T follicular helper cell (primary cell): ENCODE data around the gene EPHB2.

Experiments
- DNase-seq: peaks from one replicate; pipeline ENCODE4 v3.0.0-alpha.2; 2020; ENCODE audit warnings: low read depth

Gene EPHB2

DNA sequence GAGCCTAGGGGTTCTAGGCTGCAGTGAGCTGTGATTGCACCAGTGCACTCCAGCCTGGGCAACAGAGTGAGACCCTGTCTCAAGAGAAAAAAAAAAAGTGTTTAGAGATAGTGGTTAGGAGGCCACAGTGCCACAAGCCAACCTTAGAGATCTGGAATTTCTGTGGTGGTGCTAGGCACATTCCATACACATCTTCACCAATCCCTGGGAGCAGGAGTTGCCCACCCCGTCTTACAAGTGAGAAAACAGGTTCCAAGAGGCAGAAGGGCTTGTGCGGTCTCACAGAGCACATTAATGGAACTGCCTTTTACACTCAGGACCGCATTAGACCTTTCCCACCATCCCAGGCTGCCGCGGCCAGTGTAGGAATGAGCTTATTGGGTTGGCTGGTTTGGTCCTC lies 93.2 kb downstream of the EPHB2 start:
- DNase-seq: no peak

DNA sequence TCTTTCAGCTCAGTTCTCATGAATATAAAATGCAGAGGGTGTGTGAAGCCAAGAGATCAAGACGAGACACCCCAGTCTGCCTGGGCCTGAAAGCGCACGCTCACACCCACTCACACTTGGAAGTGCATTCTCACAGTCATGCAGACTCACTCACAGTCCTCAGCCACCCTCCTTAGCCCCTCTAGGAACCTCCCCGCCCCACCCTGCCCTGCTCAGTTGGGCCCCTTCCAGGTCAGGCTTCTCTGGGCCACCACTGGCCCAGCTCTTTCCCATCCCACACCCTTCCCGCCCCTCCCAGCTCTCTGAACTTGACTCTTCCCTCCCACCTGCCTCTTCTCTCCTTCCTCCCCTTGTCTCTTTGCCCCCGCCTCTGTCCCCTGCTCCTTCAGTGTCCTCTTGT lies 93.8 kb downstream of the EPHB2 start:
- DNase-seq: no peak

DNA sequence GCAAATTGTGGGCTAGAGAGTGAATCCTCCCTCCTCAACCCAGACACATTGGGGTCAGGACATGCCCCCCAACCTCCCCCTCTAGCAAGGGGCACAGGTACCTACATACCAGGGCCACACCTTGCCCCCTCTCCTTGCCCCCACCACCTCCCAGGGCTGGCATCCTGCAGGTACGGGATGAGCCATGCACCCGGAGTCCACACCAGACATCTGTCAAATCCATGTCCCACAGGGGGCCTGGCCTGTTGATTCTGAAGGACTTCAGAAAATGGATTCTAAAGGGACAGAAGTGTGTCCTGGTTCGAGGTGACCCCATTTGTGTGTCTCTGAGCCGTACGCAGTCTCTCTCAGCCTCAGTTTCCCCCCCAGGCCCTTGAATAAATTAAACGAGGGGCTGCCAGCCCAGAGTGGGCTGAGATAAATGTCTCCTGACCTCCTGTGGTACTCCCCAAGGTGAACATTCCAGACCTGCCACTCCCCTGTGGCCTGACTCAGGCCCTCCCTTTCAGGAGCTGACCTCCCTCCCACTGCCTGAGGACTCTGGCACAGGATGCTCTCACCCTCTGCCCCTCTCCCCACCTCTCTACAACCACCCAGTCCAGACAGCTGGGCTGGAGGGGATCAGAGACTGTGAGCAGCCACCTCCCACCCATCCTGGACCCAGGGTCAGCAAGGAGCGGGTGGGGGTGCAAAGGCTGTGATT lies 94.5 kb downstream of the EPHB2 start:
- no peak for DNase-seq

DNA sequence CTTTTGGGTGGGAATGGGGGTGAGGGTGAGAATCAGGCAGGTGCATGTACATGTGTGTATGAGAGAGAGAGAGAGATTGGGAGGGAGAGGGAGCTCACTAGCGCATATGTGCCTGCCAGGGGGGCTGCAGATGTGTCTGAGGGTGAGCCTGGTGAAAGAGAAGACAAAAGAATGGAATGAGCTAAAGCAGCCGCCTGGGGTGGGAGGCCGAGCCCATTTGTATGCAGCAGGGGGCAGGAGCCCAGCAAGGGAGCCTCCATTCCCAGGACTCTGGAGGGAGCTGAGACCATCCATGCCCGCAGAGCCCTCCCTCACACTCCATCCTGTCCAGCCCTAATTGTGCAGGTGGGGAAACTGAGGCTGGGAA lies 95.0 kb downstream of the EPHB2 start:
- no peak for DNase-seq

DNA sequence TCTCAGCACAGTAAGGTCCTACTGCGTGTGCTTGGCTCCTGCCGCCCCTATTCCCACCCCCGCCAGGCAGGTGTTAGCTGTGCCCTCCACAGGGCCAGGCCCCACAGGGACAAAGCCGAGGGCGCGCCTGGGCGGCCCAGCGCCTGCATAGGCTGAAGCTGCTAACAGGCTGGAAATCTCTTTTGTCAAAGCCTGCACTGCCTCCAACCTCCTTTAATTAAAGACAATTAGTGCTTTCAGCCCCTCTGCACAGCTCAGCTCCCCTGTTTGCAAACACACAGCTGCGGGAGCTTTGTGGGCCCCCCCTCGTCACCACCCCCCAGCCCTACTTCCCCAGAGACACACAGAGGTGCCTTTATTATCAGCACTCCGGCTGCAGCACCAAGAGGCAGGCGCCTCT lies 95.9 kb downstream of the EPHB2 start:
- DNase-seq: no peak

DNA sequence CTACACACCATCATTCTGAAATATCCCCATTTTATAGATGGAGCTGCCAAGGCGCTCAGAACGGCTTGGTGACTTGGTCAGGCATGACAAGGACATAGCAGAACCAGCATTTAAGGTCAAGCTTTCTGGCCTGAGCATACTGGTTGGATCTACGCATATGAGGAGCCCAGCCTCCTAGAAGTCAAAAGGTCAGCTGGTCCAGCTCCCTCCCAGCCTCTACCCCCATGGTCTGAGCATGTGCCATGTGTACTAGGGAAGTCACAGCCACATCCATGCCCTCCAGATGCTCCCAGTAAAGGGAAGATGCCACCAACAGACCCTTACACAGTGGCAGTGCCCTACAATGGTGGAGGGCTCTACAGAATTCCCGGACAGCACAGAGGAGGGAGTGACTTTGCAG lies 96.7 kb downstream of the EPHB2 start:
- no peak for DNase-seq

DNA sequence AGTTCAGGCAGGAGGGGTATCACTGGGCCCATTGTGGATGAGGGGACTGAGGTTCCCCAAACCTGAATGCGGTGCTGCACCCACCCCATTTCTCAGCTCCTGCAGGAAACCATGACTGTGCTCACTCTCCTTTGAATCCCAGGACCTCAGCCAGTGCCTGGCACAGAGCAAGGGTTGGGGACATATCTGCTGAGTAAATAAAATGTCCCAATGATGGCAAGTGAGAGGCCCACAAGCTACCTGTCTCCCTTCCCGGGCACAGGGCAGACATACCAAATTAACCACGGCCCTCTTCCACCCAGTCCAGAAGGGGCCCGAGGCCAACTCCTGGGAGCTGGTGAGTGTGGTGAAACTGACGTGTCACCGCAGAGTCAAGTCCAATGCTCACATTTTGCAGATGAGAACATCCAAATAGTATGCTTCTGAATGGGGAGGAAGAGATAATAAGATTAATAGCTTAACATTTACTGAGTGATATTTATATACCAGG lies 97.6 kb downstream of the EPHB2 start:
- DNase-seq: no peak

DNA sequence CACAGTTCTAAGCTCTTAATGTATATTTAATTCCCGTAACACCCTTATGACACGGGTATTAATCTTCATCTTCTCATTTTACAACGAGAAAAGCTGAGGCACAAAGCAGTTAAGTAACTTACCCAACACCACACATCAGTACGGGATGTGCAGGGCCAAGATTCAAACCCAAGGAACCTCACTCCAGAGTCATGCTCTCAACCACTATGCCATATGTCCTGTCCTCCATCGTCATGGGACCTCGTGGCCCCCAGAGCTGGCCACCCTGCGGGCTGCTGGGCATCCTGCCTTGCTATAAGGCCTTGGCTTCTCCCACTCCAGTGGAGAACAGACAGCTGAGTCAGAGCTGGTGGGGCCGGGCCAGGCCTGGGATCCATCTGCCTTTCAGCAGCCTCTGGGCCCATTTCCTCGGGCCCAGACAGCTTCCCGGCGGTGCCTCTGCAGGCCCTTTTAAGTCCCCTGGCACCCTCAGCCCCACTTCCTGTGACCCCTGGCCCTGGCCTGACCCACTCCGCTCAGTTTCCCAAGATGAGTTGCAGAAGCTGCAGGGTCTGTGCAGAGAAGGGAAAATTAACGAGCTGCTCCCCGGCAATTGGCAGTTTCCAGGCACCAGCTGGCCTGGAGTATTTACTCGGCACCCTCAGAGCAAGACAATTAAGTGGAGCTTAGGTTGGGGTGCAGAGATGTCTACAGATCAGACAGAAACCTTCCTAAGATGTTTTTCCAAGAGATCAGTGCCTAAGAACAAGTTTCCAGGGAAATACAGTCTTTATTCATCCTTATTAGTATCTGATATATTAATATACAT lies 98.2 kb downstream of the EPHB2 start:
- no peak for DNase-seq

DNA sequence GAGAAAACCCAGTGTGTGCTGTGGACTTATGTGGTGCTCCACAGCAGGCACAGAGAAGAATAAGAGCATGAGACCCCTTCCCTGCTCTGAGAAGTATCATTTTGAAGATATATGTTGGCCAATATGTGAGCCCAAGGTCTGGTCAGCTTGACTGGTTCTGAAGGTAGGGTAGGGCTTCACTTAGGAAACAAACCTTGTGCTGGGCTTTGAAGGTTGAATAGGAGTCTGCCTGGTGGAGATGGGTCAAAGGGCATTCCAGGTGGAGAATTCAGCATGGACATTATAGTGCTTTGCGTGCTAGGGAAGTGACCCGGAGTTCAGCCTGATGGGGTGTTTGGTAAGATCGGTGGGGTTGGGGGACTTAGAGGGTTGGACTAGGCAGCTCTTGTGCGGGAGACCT lies 99.1 kb downstream of the EPHB2 start:
- no peak for DNase-seq

DNA sequence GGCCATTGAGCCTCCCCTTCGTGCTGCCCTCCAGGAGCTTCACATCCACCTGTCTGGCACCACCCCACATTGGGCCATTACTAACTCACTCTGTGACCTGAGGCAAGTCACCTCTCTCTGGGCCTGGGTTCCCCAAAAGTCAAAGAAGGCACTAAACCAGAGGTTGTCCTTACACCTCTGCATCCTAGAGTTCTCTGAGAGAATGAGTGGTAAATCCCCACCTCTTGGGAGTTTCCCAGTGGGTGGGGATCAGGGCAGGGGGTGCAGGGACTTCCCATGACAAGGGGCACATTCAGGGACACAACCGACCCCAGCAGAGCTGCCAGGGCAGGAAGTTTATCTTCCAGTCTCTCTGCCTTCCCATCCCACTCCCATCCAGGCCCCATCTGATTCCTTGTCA lies 99.7 kb downstream of the EPHB2 start:
- no peak for DNase-seq

DNA sequence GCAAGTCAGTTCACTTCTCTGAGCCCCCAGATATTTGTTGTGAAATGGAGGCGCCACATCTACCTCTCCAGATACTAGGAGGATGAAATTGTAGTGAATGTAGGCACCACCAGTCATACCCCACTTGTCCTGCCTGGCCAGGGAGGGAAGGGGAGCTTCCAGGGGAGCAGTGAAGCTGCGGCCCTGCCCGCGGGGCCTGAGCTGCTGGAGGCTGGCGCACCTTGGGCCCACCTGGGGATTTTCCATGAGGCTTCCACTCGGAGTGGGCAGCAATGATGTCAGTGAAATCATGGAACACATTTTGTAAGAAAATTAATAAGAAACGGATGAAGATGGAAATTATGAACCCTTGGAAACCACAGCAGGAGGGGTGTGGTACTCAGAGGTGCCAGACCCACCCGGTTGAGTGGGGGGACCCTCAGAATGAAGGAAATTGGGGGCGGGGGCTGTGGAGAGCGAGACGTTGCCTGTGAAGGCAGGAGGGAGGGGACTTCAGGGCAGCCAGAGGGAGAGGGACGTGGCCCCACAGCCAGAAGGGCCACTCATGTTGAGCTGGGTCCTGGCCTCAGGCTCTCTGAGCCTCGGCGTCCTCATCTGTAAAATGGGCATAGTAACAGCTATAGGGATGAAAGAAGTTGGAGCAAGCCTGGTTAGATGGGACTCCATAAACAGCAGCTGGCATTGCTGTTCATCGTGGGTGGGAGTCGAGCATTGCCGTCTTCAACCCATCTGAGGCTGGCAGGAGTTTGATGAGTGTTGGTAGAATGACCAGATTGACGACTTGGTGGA lies 101.6 kb downstream of the EPHB2 start:
- DNase-seq: no peak

DNA sequence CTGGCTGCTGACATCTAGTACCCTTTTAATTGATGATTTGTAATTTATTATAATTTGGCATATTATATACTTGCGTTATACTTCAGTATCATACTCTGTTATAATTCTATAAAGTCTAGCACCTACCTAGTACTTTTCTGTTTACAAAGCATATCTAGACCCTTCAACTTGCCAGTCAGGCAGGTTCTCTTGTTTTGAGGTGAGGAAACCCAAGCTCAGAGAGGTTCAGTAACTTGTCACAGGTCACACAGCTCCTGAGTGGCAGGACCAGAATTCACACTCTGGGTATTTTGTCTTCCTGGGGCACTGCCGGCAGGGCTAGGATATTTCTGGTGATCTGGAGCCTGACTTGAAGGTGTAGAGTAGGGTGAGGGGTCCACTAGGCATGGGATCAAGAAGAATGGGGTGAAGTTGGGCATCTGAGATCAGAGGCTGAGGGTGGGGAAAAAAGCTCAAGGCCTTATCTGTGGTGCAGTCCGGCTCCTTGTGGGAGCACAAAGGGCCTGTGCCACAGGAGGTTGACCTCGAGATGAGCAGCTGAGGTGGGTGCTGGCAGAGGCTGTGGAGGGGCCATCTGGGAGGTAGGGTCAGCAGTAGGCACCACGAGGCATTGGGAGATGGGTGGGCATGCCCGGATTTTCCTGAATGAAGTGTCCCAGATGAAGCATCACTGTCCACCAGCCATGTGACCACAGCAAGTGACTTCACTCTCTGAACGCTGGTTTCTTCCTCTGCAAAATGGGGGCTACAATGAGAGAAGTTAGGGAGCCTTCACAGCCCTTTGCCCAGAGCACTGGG lies 102.6 kb downstream of the EPHB2 start:
- DNase-seq: no peak

DNA sequence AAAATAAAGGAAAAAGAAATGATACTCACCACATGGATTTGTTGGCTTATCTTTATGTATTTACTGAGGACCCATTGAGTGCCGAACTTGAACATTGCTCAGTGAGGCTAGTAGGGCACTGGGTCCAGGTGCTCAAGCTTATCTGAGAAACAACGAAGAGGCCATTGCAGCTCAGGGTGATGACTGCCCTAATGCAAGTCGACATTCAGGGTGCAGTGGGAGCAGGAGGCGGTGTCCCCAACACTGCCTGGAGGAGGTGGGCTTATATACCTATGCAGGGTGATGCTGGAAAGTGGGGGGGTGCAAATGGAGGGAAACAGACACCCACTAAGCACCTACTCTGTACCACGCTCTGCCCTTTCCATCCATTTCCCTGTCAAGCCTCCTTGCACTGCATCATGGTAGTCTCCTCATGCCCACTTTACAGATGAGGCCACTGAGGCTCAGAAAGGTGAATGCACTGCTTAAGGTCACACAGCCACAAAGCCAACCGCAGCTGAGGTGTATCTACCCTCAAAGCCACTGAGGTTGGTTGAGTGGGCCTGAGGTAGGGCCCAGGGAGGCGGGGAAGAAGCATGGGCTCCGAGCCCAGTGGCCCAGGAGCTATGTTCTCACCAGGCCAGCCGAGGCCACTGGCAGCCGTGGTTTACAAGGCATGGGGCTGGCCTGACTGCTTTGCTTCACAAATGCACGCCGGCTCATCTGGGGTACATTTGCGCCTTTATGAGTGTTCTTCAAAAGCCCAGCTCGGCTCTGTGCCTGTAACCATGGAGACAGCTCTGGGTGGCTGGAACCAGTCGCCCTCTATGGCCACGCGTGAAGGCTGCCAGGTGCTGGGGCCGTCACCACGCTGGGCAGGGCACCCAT lies 103.8 kb downstream of the EPHB2 start:
- DNase-seq: no peak

DNA sequence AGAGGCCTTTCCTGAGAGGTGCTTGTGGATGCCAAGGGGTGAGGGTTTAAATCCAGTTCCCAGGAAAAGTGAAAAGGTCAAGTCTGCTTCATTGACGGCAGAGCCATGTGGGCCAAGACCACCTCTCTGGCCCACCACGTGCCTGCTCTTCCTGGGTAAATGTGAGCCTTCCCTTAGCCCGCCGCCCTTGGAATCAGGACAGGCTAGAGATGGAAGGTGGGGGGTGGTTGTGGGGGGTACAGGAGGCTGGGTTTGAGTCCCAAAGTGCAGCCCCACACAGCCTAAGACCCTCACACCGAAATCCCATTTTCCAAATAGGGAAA lies 104.4 kb downstream of the EPHB2 start:
- DNase-seq: no peak

DNA sequence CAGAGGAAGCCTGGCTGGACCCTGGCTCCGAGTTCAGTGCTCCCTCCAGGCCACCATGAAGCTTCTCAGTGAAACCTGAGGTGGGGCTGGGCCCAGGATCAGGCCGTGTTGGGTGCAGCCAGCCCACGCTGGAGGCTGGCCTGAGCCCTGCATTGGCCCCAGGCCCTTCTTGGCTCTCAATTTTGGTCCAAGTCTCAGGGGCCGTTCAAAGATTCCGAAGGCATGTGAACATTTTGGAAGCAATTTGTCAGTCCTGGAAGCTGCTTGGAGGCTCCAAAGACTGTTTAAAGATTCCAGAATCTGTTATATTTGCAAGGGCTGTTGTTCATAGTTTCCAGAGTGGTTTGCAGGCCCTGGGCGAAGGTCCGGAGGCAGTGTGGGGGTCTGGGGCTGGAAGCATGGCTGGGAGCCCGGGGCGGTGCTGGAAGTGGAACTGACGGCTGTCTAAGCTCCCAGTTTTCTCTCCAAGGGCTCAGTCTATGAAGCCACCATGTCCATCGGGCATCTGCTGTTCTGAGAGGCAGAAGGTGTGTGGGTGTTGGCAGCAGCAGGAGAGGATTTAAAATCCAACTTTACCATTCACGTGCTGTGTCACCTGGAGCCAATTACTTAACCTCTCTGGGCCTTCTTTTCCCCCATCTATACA lies 104.9 kb downstream of the EPHB2 start:
- no peak for DNase-seq

DNA sequence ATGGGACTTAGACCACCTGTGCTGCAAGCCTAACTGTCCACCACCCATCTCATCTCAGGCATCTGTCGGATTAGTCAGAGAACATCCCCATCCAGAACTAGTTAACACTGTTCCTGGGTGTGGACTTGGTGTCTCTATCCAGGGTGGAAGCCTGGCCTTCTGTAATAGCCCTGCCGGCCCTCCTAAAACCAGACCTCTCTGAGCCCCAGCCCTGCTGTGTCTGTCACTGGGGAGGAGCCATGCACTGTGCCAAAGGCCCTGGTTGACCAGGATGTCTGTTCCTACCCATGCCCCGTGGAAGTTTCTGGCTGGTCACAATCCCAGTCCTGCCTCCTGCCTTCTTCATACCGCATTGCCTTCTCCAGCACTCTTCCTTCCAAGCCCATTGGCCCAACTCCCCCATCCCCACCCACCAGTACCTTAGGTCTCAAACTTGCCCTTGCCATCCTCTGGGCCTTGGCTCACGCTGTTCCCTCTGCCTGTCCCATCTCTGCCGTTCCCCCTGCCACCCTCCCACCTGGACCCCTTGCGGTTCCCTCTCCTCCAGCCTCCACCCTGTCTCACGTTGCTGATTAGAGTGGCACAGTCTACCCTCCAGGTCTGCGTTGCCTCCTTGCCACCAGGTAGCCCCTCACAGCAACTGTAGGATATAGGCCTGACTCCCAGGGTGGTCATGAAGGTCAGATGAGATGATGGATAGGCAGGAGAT lies 105.6 kb downstream of the EPHB2 start:
- no peak for DNase-seq

DNA sequence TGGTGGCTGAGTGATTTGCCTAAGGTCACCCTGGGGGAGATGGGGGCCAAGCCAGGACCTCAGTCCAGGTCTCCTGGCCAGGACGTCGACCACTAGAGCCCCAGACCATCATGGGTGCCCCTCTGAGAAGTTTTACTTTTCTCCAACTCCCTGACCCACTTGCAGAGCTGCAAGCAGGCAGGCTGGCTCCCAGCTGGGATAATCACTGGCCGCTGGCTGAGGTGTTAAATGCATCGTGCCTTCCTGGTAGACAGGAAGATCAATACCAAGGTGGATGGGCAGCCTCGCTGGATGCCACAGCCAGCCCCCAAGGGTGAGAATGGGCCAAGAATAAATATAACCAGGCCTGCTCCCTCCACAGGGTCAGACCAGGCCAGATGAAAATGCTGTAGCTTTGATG lies 106.2 kb downstream of the EPHB2 start:
- no peak for DNase-seq

DNA sequence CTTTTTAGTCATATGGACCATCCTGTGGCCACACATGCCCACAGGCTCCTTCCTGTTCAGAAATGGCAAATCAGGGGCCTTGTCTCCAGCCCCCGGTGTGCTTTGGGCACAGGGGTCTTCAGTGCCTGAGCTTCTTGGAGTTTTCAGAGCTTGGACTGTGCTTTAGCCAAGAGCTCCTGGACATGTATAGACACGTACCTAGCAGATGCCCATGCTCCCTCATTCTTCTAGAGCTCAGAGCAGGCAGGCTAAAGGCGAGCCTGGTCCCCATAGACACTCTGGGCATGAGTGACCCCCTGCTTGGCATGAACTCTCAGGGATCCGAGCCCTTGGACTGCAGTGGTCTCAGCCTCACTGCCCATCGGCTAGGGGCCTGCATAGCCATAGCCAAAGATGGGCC lies 106.8 kb downstream of the EPHB2 start:
- DNase-seq: no peak

DNA sequence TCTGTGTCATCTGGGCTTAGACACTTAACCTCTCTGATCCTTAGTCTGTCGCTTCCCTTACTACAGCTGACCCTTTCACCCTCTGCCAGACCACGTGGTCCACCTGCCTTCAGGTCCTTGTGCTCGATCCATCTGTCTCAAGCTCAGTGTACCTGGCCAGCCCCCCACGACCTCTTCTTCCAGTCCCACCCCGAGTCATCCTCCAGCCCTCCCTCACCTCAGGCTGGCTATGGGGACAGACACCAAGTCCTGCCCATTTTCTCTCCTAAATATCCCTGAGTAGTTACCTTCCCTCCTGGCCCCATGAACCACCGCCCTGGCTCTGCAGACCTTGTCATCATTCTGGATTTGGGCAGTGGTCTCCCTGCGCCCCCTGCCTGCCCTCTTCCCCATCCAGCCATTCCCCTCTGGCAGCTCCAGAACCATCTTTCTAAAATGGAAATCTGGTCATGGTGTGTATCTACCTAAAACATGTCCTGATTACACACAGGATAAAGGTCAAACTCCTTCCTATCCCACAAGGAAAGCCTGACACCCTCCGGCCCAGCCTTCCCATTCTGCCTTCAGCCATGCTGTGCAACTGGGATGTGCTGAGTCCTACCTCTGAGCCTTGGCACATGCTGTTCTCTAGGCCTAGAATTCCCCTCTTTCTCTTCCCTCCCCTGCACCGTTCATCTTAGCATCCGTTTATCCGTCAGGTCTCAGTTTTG lies 107.6 kb downstream of the EPHB2 start:
- no peak for DNase-seq
